Neuron (in vitro differentiated cells): ENCODE measurements around the gene KIF5C.

ENCODE experiments used
- H2AFZ ChIP-seq: one replicate; pipeline ENCODE4 v1.6.1; 2013; ENCODE audit warnings: low read depth, mild to moderate bottlenecking, inconsistent platforms, low read length, moderate library complexity
- H3K27me3 ChIP-seq: one replicate; pipeline ENCODE4 v1.6.1; 2013; ENCODE audit warnings: low read length; ENCODE audit not compliant: insufficient read depth
- H3K36me3 ChIP-seq: one replicate; pipeline ENCODE4 v1.6.1; 2013; ENCODE audit warnings: low read length; ENCODE audit not compliant: insufficient read depth
- H3K4me1 ChIP-seq: one replicate; pipeline ENCODE4 v1.6.1; 2013; ENCODE audit warnings: low read length; ENCODE audit not compliant: insufficient read depth
- H3K4me3 ChIP-seq: 2 replicates; pipeline ENCODE4 v1.5.1; 2013; ENCODE audit warnings: mild to moderate bottlenecking, low read length, moderate library complexity
- H3K9me3 ChIP-seq: one replicate; pipeline ENCODE4 v1.6.1; 2013; ENCODE audit warnings: low read length

The KIF5C gene

DNA sequence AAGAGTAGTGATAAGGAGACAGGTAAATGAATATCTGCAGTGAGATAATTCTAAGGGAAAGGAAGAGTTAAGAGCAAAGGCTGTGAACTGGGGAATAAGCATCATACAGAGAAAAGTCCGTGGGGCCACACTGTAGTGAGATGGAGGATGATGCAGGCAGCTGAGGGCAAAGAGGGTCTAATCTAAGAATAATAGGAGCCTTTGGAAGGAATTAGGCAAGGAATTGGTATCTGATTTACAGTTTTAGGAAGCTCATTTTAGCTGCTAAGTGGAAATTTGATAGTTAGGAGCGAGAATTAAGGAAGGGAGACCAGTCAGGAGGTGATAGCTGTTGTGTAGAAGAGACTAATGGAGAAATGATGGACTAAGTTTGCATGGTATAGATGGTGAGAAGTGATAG lies 43.5 kb downstream of the KIF5C start:
- Histone ChIP-seq H3K36me3 (peaks cover 14% of the 10 kb centered on the region), H3K4me1 (peaks cover 12% of the 10 kb centered on the region), H3K27me3 (no peaks in the 10 kb centered on the region), H3K4me3 (no peak overlapping the region), H3K9me3 (peaks cover 6% of the 10 kb centered on the region), H2AFZ (no peak overlapping the region)

DNA sequence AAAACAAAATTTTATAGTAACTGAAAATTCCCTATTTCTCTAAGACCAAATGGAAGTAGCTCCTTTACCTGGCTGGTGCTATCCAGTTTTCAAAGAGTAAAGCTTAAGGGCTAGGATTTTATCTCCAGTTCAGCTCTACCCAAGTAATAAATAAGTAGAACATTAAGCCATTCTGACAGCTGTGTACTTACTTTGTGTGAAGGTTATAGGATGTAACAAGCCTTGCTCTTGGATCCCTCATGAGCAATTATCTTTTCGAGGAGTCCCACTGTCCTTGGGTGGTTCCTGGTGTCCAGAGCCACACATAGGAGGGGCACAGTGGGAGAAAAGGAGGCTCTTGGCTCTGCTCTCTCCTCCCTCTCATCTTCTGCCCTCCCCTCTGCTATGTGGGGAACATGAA lies 45.5 kb downstream of the KIF5C start:
- no peaks in the 10 kb centered on the region for H3K4me1 ChIP-seq

DNA sequence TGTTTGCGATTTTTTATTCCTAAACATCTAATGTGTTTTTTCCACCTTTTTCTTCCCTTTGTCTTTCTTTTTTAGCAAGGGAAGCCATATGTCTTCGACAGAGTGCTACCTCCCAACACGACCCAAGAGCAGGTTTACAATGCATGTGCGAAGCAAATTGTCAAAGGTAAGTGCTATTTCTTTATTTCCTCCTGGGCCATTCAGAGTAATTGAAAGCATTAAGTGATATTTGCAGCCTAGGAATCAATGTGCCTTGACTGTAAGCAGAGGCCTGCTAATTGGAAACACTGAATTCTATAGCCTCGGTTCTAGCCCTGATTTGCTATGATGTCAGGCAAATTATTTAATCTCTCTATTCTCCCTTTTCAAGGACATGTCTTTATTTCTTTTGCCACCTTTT lies 47.0 kb downstream of the KIF5C start:
- peaks cover 35% of the 10 kb centered on the region for H3K36me3 ChIP-seq
- H3K4me1 ChIP-seq = no peaks in the 10 kb centered on the region
- H3K27me3 ChIP-seq = no peaks in the 10 kb centered on the region
- no peak overlapping the region for H3K4me3 ChIP-seq
- no peak overlapping the region for H2AFZ ChIP-seq
- peaks cover 6% of the 10 kb centered on the region for H3K9me3 ChIP-seq

More for the DNA sequence above, 45.5 kb downstream of the KIF5C start:
- Histone ChIP-seq H3K9me3 (peaks cover 6% of the 10 kb centered on the region), H2AFZ (no peak overlapping the region), H3K27me3 (no peaks in the 10 kb centered on the region), H3K4me3 (no peak overlapping the region), H3K36me3 (peaks cover 24% of the 10 kb centered on the region)

DNA sequence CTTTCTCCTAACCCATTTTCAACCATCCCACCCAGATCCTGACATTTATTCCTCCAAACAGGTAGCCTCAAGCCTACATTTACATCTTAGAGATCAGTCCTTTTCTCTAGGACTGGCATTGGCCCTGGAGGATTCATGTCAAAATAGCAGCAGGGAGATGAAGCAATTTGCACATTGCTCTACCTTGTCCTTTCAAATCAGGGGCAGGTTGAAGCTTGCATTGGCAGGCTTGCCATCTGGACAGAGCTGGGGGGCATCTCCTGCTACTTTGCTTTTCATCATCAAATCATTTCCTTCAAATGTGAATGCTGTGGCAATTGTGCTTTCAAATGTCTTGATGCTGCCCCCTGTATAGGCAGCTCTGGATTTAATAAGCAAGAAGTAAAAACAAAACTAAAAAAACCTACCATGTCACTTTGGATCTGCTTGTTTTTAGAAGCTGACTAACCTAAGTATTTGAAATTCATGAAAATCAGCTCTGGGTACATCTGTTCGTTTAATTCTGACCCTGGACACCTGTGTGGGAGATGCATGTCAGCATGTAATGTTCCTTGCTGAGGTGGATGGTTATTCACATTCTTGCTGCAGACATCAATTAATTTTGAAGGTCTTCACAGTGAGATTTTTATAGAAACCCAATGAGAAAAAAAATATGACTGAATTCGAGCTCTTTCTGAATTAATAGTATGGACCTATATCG lies 47.9 kb downstream of the KIF5C start:
- no peak overlapping the region for H3K4me3 ChIP-seq
- peaks cover 6% of the 10 kb centered on the region for H3K9me3 ChIP-seq
- H3K4me1 ChIP-seq = peaks cover 2% of the 10 kb centered on the region
- no peaks in the 10 kb centered on the region for H3K27me3 ChIP-seq
- H2AFZ ChIP-seq = no peak overlapping the region
- H3K36me3 ChIP-seq = peaks cover 35% of the 10 kb centered on the region

GRCh38 chr2:148924514-148925178 lies 49.6 kb downstream of the KIF5C start:
- no peak overlapping the region for H2AFZ ChIP-seq
- peaks cover 45% of the 10 kb centered on the region for H3K36me3 ChIP-seq
- H3K4me1 ChIP-seq = peaks cover 2% of the 10 kb centered on the region
- H3K4me3 ChIP-seq = no peak overlapping the region
- no peaks in the 10 kb centered on the region for H3K9me3 ChIP-seq
- H3K27me3 ChIP-seq = no peaks in the 10 kb centered on the region

GRCh38 chr2:148926291-148926961 lies 51.4 kb downstream of the KIF5C start:
- H3K9me3 ChIP-seq = no peaks in the 10 kb centered on the region
- no peak overlapping the region for H3K4me3 ChIP-seq
- peaks cover 61% of the 10 kb centered on the region for H3K36me3 ChIP-seq
- no peaks in the 10 kb centered on the region for H3K27me3 ChIP-seq
- H2AFZ ChIP-seq = no peak overlapping the region
- H3K4me1 ChIP-seq = peaks cover 9% of the 10 kb centered on the region

GRCh38 chr2:148926981-148927401 lies 52.0 kb downstream of the KIF5C start:
- H3K36me3 ChIP-seq = peaks cover 62% of the 10 kb centered on the region

DNA sequence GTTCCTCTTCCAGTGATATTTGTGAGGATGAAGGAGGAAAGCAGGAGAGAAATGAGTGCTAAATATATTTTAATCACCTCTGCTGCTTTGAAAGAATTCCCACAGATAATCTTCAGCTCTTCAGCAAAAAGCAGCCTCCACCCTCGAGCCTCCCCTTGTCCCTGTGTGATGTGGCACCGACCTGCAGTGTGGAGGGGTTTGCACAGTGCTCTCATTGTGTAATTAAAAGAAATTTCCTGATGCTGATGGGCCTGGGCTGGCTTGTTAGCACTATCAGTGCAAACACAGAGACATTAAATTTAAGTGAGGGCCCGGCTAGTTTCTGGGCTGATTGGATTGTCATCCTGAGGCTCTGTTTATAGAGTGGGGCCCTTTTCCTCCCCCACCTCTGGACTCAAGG lies 53.4 kb downstream of the KIF5C start:
- peaks cover 64% of the 10 kb centered on the region for H3K36me3 ChIP-seq

More at GRCh38 chr2:148926981-148927401, 52.0 kb downstream of the KIF5C start:
- H3K9me3 ChIP-seq = no peaks in the 10 kb centered on the region
- no peak overlapping the region for H2AFZ ChIP-seq
- no peaks in the 10 kb centered on the region for H3K27me3 ChIP-seq
- H3K4me1 ChIP-seq = peaks cover 12% of the 10 kb centered on the region
- H3K4me3 ChIP-seq = no peak overlapping the region

GRCh38 chr2:148930046-148930775 lies 55.2 kb downstream of the KIF5C start:
- Histone ChIP-seq H3K4me1 (peaks cover 22% of the 10 kb centered on the region), H3K36me3 (peaks cover 75% of the 10 kb centered on the region), H2AFZ (no peak overlapping the region), H3K27me3 (no peaks in the 10 kb centered on the region), H3K9me3 (no peaks in the 10 kb centered on the region), H3K4me3 (no peak overlapping the region)

More for the DNA sequence above, 53.4 kb downstream of the KIF5C start:
- Histone ChIP-seq H3K4me3 (no peak overlapping the region), H2AFZ (no peak overlapping the region), H3K9me3 (no peaks in the 10 kb centered on the region), H3K4me1 (peaks cover 22% of the 10 kb centered on the region), H3K27me3 (no peaks in the 10 kb centered on the region)

DNA sequence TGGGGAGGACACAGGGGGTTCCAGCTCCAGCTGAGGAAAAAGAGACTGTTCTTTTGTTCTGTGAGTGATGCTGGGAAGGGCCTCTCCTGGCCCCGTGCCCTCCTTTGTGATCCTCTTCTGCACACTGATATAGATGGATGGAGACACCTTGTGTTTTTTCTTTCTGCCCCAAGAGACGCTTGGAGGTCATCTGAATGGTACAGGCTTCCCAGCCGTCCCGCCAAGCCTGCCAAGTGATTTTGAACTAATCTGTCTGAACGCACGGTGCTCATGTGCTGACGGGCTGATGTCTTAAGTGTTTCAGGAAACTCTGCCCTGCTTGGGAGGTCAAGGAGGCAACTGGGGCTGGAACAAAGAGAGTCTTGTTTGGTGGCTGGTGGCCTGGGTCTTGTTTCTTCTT lies 57.5 kb downstream of the KIF5C start:
- Histone ChIP-seq H3K36me3 (peaks cover 78% of the 10 kb centered on the region), H3K27me3 (no peaks in the 10 kb centered on the region), H3K4me1 (peaks cover 21% of the 10 kb centered on the region), H3K4me3 (no peak overlapping the region), H3K9me3 (no peaks in the 10 kb centered on the region), H2AFZ (no peak overlapping the region)

GRCh38 chr2:148933456-148933855 lies 58.4 kb downstream of the KIF5C start:
- Histone ChIP-seq H3K9me3 (no peaks in the 10 kb centered on the region), H3K4me3 (no peak overlapping the region), H3K4me1 (peaks cover 19% of the 10 kb centered on the region), H2AFZ (no peak overlapping the region), H3K36me3 (peaks cover 80% of the 10 kb centered on the region), H3K27me3 (no peaks in the 10 kb centered on the region)

DNA sequence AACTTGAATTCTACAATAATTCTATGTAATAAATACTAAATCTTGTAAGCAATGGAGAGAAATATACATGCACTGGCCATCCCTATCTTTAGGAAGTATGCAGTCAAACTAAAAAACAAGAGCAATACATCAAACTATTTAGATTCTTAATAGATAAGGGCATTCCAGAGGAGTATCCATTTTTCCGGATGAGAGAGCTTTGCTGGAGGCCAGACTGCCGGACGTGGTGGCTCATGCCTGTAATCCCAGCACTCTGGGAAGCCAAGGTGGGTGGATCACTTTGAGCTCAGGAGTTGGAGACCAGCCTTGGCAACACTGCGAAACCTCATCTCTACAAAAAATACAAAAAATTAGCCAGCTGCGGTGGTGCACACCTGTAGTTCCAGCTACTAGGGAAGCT lies 60.8 kb downstream of the KIF5C start:
- H3K4me3 ChIP-seq = no peak overlapping the region
- H3K9me3 ChIP-seq = no peaks in the 10 kb centered on the region
- H3K27me3 ChIP-seq = no peaks in the 10 kb centered on the region
- H3K36me3 ChIP-seq = peaks cover 77% of the 10 kb centered on the region
- H2AFZ ChIP-seq = no peak overlapping the region
- H3K4me1 ChIP-seq = peaks cover 13% of the 10 kb centered on the region
